Measurements from ENCODE around the gene LRP1B.

DNA sequence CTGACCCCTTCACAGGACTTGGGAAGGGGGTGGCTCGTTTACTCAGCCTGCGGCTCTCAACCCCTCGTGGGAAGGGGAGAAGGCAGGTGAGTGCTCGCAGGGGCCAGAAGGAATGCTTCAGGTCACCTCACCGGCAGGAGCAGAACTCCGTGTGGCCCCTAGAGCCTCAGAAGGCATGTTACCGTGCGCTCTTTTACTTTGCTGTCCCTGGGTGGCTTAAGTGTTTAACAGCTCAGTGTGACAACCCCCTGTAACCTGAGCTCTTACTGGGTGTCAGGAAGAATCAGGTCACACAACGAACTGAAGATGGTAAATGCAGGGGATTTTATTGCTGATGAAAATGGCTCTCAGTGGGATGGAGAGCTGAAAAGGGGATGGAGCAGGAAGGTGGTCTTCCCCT lies 1235.4 kb downstream of the LRP1B start:
- no peak for TF ChIP-seq ZNF8 (CRISPR knock-in tag; IDR thresholded peaks at IDR 0.05)
- TF ChIP-seq, protein P1, sequence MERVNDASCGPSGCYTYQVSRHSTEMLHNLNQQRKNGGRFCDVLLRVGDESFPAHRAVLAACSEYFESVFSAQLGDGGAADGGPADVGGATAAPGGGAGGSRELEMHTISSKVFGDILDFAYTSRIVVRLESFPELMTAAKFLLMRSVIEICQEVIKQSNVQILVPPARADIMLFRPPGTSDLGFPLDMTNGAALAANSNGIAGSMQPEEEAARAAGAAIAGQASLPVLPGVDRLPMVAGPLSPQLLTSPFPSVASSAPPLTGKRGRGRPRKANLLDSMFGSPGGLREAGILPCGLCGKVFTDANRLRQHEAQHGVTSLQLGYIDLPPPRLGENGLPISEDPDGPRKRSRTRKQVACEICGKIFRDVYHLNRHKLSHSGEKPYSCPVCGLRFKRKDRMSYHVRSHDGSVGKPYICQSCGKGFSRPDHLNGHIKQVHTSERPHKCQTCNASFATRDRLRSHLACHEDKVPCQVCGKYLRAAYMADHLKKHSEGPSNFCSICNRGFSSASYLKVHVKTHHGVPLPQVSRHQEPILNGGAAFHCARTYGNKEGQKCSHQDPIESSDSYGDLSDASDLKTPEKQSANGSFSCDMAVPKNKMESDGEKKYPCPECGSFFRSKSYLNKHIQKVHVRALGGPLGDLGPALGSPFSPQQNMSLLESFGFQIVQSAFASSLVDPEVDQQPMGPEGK (CRISPR knock-in tag; IDR thresholded peaks at IDR 0.05; ENCODE audit: borderline replicate concordance) = no peak

Measured in SK-N-SH treated with all-trans-retinoic acid at 6 μM for 48 hours (cell line).